Measurements from ENCODE around the gene GIMAP6.
"Not testable (repeated sequence)": the region's sequence is repeated elsewhere in the genome, so short reads cannot be mapped to it uniquely, and the experiment has no call there.

The GIMAP6 gene

DNA sequence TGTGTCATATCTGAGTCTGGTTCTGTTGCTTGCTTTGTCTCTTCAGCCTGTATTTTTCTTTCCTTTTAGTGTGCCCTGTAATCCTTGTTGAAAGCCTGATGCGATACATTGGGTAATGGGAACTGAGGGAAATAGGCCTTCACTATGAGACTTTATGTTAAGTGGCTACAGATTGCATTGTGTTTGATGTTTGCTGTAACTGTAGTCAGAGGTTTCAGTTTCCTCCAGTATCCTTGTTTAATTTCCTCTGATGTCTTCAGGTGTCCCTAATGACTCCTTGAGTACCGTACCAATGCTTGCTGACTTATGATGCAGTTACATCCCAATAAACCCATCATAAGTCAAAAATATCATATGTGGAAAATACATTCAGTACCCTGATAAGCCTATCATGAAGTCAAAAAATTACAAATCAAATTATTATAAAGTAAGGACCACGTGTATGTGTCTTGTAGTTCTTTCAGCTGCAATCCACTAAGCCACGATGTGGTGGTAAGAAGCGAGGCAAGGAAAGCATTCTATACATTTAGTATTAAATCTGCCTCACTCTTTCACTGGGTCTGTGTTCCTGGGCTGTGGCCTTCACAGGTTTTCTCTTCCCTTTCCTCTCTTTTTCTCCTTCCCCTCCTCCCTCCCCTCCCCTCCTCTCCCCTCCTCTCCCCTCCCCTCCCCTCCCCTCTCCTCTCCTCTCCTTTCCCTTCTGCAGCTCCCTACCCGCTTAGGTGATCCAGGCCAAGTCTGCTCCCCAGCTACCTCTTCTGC, 13.3 kb upstream of the GIMAP6 start:
- DNase-seq (ENCODE audit: low read depth in 2 of 2) = no peak

DNA sequence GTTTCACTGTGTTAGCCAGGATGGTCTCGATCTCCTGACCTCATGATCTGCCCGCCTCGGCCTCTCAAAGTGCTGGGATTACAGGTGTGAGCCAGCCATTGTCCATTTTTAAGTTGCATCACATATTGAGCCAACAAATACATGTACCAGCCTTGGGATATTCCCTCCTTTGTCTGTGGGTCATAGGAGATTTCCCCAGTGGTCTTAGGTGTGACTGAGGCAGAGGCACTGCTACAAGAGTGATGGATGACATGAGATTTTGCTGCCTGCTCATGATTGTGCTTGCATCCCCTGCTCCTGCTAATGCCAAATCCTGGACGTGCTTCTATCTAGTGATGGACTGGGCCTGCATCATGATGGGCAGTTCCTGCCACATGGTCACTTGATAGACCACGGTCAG, 10.7 kb upstream of the GIMAP6 start:
- no peak for DNase-seq (ENCODE audit: low read depth in 2 of 2)

DNA sequence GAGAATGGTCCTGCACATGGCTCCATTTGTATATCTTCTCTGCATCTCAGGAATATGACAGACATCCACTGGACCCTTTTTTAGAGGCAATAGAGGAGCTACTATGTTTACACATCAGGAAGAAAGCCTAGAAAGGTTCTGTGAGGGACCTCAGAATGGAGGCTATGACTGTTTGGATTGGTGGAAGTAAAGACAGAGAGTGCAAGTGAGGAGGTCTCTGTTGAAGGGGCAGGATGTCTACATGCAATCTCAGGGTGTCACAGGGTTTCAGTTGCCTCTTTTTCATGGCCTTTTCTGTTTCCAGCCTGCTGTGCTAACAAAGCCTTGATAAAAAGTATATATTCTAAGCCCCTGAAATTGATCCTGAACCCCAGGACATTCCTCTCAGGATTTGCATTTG, 9.7 kb upstream of the GIMAP6 start:
- DNase-seq (ENCODE audit: low read depth in 2 of 2) = no peak

DNA sequence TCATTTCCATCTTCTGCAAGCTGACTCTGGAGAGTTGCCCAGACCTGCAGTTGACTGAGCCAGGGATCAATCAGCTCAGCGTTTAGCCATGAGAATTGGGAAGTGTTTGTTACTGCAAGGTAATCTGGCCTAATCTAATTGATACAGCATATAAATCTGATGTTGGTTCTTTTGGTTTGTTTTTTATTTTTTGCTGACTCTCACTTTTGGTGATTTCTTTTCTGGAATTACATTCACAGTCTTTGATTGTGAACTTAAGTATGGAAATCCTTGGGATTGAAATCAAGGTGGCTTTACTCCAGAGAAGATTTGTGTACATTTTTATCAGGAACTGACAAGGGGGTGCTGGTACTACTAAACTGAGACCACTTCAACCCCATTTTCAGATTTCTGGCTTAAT, 1.7 kb upstream of the GIMAP6 start:
- no peak for DNase-seq (ENCODE audit: low read depth in 2 of 2)

DNA sequence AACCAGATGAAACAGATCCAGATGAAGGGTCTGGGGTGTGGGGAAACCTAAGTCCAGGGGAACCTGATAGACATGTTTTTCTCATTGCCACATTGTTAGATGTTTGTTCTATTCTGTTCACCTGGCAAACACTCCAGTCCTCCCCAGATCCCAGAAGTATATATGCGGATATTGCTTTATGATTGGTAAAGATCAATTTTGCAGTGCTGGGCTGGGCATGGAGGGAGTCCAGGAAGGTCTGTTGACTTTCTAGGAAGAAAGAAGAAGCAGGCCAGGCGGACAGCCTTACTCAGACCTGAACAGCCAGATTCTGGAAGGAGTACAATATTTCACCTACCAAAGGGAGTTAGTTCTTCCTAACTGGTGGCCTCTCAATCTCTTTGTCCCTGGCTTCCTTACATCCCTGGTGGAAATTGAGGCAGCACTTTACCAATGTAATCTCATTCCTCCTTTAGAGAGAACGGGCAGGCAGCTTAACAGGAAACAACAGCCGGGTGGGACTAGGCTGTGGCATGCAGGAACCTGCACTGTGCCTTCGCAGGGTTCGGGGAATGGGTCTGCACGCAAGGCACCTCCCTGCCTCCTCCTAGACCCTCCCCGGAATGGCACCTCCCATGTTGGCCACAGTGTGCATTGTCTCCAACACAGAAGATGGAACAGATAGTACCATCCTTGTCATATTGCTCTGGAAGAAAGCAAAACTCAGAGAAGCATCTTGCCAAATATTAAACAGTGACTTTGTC, 930 bp downstream of the GIMAP6 start:
- DNase-seq (ENCODE audit: low read depth in 2 of 2) = no peak

DNA sequence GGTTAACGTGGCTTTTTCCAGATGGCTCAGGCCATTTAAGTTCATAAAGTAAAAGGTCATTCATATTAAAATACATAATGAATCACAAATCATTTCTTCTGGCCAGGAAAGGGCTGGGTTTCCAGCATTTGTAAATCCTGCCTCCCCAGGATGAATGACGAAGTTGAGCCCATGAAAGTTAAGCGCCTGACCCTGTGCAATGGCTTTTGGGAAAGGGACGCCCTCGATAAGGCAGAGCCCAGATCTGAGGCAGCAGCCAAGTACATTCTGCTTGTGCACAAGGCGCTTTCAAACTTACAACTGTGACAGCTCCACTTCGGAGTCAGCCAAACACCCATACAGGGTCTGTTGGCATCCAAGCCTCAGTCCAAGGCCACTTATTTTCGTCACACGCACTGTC, 2.8 kb downstream of the GIMAP6 start:
- no peak for DNase-seq (ENCODE audit: low read depth in 2 of 2)

DNA sequence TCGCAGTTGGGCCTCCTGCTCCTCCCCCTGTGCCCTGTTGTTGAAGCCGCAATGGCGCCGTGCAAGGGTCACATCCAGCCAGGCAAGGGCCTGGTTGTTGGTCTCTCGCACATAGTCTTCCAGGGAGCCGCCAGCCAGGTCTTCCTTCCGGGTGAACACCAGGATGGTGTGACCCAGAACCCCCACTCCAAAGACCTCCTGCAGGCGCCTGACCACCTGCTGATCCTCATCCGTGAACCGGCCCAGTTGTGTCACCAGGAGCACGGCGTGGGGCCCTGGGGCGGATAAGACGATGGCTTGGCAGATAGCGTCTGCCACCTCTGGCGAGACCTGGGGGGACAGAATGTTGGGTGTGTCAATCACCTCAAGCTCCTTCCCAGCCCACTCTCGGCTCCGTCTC, 4.2 kb downstream of the GIMAP6 start:
- no peak for DNase-seq (ENCODE audit: low read depth in 2 of 2)

DNA sequence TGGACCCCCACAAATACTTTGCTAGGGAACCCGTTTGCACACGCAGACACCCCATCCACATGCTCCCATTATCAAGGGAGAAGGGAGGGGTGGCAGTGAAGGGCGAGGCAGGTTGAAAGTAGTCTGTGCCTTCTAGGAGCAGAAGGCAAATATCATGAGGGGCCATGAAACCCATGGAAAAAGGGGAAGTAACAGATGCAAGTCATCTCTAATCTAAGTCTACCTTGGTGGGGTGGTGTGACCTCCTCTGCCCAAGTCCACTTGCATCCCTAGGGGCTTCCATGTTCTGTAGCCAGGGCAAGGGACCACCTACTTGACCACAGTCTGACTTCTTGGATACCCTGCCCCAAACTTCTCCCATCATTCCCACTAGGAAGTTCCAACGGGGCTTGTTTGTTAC, 5.5 kb downstream of the GIMAP6 start:
- no peak for DNase-seq (ENCODE audit: low read depth in 2 of 2)

DNA sequence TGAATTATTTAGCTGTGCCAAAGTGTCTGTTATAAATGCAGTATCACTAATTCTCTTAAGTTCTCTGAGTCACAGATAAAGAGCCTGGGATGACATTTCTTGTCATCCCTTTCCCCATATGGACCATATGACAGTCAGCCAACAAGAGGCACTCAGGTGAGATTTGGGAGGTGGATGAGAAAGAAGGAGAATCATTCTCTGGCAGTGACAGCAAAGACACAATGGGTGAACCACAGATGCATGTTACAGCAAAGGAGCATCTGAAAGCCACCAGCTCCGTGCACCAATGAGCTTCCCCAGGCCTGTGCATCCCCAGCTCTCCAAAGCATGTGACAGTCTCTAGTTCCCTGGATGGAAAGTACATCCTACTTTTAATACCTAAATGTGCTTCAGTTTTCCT, 10.8 kb downstream of the GIMAP6 start:
- no peak for DNase-seq (ENCODE audit: low read depth in 2 of 2)

DNA sequence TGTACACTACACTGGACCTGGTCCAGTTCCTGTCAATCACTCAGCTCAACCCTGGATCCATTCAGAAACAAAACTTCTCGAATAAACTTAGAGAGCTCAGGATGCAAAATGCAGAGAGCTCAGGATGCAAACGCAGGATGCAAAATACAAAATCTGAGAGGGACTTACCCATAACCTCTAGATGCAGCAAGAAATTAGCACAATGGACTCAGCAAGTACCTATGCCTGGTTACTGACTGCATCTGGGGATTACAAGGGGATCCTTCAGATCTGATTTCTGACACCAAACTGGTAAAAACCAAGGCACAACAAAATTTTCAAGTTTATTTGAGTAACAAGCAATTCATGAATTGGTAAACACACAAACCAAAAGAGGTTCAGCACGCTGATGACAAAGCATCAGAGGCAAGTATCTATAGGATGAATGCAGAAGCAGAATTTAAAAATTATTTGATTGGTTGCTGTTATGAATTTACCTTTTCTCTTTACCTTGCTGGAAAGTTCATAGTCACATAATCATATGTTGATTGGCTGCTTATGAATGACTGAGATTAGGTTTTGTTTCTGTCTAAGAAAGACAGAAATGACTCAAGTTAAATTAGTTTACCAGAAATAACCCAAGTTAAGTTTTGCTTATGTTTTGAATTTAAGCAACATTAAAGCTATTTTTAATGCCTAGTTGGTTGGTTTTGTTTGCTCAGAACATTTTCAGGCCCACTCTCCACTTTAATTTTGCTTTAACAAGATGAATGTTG, 11.4 kb downstream of the GIMAP6 start:
- DNase-seq (ENCODE audit: low read depth in 2 of 2) = no peak

DNA sequence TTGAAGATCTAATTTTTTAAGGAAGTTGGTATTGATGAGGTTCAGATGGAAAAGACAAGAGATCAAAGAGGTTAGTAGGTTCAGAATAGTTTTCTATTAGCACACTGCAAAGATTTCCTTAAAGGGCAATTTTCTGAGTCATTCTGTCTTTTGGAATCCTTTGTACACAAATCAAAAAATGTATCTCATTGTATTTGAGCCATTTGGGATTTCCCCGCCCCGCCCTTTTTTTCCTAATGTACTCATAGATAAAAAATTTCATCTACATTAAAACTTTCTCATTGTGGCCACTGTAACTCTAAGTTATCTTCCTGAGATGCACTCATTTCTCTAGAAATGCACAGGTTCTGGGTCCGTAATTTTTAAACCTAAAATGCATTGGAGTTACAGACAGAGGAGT, 12.1 kb downstream of the GIMAP6 start:
- DNase-seq (ENCODE audit: low read depth in 2 of 2) = no peak

DNA sequence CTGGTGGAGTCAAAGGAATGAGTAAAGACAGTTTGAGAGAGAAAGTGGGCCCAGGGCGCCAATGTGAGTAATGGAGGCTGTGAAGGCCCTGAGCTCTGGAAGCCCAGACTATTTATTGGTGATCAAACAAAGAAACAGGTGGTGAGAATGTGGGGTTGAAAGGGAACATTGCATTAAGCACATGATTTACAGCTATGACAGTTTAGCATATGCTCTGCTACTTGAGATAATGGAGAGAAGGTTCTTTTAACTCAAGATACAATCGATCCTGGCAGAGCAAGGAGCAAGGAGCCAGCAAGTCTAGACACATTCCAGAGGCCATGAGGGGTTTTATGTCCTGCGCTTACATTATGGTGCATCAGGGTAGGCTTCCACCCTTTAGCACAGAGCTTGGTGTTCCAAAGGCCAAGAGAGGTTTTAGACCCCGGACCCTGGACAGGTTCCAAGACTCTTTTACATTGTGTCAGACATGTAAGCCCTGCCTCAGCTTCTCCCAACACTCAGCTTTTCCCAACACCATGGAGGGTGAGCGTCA, 16.9 kb downstream of the GIMAP6 start:
- not testable (repeated sequence) for DNase-seq (ENCODE audit: low read depth in 2 of 2)

DNA sequence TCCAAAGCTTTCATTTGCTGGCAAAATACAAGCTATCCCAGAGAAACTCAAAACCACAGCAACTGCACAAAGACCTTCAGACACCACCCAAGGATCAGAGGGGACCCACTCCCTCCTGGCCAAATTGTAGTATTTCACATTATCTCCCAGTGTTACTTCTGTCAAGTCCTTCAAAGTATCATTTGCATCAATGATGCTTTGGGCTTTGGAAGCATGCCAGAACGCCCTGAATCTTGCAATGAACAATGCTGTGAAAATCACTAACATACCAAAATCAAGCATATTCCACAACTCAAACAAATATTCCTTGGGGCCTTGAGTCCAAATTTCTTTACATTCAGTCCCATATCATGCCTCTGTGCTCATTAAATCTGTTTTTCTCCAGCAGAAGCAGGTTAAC, 17.8 kb downstream of the GIMAP6 start:
- not testable (repeated sequence) for DNase-seq (ENCODE audit: low read depth in 2 of 2)

DNA sequence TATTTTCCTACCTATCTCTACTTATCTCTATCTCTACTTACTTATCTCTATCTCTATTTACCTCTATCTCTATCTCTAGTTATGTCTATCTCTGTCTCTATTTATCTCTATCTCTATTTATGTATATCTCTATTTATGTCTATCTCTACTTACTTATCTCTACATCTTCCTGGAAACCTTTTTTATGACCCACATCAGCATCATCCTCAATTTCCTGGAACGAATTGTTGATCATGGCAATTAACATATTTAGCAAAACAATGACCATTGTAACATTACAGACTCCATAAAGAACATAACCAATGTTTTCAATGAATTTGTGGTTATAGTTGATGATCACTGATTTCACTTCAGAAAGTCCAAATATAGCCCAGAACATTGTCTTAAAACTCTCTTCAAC, 18.3 kb downstream of the GIMAP6 start:
- DNase-seq (ENCODE audit: low read depth in 2 of 2) = no peak

DNA sequence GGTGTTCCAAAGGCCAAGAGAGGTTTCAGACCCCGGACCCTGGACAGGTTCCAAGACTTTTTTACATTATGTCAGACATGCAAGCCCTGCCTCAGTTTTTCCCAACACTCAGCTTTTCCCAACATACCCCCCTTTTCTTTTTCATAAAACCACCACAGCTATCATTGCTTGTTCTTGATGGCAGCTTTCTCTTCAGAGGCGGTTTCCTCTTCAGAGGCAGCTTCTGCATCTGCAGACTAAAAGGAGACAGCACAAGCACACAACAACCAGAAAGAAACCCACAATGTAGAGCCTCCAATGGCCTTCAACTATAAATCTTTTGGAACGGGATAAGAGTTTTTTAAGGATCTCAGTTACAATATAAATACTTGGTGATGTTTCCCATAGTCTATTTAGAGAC, 19.3 kb downstream of the GIMAP6 start:
- DNase-seq (ENCODE audit: low read depth in 2 of 2) = no peak

DNA sequence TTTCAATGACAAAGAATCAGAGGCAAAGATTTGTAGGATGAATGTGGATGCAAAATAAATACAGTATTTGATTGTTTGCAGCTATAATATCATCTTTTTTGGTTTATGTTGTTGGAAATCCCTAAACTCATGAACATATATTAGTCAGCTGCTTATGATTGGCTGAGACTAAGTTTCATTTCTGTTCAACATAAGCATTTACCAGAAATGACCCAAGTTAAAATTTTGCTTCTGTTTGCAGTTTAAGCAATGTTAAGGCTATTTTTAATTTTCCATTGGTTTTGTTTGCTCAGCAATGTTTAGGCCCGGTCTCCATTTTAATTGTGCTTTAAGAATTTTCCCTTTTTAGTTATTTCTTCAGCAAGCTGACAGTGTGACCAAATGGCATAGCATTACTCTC, 22.0 kb downstream of the GIMAP6 start:
- DNase-seq (ENCODE audit: low read depth in 2 of 2) = no peak

DNA sequence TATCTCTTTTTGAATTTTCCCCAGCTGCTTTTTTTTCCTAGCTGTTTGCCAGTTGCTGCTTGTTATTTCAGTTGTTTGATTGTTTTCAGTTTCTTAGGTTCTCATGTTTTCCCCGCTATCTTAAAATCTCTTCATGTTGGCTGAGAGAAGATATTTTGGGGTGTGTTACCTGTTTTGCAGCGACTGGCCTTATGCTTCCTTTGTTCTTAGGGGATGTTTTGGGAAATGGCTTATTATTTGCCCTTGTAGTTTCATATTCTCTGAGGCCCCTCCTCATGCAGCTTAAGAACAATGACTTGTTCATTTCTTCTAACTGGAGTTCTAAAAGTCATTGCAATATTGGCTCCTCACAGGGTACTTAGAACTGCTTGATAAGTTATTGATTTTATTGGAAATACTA, 28.6 kb downstream of the GIMAP6 start:
- not testable (repeated sequence) for DNase-seq (ENCODE audit: low read depth in 2 of 2)

DNA sequence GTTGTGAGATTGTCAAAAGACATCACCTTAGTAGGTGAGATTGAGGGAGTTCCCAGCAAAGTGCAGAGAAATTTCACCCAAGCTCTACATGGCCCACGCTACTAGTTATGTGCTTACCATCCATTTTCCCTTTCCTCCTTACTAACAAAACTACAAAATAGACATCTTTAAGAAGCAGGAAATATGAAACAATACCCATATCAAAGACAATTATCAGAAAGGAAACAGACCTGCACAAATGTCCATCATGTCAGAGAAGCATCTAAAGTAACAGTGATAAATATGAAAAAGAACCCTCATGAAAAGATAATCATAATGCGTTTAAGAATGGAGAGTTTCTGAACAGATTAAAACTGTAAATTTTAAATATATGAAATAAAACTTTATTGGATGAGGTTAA, 36.8 kb downstream of the GIMAP6 start:
- DNase-seq (ENCODE audit: low read depth in 2 of 2) = no peak

DNA sequence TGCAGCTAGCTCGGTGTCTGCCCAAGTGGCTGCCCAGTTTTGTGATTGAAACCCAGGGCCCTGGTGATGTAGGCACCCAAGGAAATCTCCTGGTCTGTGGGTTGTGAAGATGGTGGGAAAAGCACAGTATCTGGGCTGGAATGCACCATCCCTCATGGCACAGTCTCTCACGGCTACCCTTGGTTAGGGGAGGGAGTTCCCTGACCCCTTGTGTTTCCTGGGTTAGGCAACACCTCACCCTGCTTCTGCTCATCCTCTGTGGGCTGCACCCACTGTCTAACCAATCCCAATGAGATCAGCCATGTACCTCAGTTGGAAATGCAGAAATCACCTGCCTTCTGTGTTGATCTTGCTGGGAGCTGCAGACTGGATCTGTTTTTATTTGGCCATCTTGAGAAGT, 37.4 kb downstream of the GIMAP6 start:
- no peak for DNase-seq (ENCODE audit: low read depth in 2 of 2)

DNA sequence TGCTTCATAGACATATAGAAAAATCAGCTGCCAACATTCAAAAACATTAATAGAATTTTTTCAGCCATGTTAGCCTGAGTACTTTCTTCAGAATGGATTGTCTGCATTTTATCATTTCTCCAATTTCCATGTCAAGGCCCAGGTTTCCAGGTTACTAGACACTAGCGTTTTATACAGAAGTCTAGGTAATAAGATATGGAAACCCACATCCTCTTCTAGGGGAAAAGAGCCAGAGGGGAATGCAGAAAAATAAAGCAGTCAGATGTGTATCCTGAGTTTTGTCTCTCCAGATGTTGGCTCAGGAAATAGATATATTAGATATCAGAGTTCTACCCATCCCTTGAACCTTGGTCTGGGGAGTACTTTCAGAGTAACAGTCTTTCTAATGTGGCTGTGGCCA, 44.6 kb downstream of the GIMAP6 start:
- no peak for DNase-seq (ENCODE audit: low read depth in 2 of 2)

DNA sequence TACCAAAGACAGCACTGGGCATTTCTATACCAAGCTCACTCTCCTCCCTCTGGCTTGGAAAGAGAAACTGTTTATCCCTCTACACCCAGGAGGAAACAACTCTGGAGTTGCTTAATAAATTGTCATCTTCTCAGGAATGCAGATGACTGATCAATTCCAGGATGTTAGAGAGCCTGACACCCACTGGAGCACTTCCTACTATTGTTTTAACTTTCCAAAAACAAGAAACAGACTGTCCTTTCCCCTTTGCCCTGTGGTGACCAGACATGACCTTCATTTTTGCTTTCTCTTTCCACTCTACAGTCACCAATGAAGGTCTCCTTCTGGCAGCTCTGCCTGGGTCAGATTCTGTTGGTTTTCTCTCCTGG, 45.4 kb downstream of the GIMAP6 start:
- DNase-seq (ENCODE audit: low read depth in 2 of 2) = no peak

DNA sequence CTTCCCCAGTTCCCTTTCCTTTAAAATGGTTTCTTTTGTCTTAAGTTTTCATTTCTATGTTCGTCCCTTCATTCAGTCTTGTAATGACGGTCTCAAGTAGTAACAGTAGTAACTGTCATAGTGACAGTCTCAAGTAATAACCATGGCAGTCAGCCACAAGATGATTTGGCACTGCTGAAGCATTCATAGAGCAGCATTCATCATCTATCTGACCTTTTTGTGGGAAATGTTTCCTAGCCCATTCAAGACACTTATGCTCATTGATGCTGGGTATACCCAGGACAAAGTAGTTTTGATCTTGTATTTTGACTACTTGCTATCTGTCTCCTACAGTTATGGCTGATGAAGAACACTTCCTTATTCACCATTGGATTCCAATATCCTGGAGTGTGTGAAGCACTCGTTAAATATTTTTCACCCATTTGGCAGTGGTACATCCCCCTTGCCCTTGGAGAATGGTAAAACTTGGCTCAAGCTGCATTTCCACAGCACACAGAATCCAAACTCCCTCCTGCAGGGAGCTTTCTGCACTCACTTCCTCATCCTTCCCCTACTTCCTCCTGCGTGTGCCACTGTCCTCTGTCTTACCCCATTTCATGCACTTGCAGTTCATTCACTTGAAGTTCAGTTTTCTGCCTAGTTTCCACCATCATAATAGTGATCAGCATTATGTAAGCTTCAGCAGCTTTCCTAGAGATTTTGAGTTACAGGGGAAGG, 46.0 kb downstream of the GIMAP6 start:
- DNase-seq (ENCODE audit: low read depth in 2 of 2) = no peak

Data from stimulated activated CD8-positive, alpha-beta memory T cell treated with anti-CD3 and anti-CD28 coated beads, Interleukin-15, amount 100 ng/mL, for 4 hours (primary cell).